A549 (cell line): ENCODE measurements around the gene PHTF1. TPM values are rescaled to one million over a fixed set of nuclear protein-coding genes. Genes with fewer than 3 reads are reported as not detected.

Experiments
- ATAC-seq, 2 experiments: fragments of 200-7000 bp in 1 of 2; fragments of >200 bp in 1 of 2; cut with Nextera tagmentation in 1 of 2; cut with Tn5 transposase in 1 of 2; 3 replicates each; pipeline versions ENCODE4 v1.8.0 to v1.9.1; 2018 to 2020; ENCODE audit warnings: mild to moderate bottlenecking in 1 of 2, moderate library complexity in 1 of 2
- CTCF ChIA-PET: fragments of 300-600 bp; sonication (Branson Sonifier 250); formaldehyde crosslinking; extraction: SDS; loops from one replicate; lab custom pipeline; 2021; ENCODE audit warnings: antibody characterized with exemption, inconsistent platforms; lab: Yijun Ruan, JAX
- POLR2A ChIA-PET: fragments of 350-600 bp; formaldehyde crosslinking; extraction: SDS; loops from one replicate; lab custom pipeline; 2021; ENCODE audit warnings: antibody characterized with exemption, inconsistent platforms; lab: Yijun Ruan, JAX
- DNase-seq, 2 experiments: peaks; one replicate each; pipeline versions ENCODE4 v3.0.0 to v3.0.0-alpha.2; 2011 to 2016; ENCODE audit warnings: low read depth in 1 of 2, low spot score in 1 of 2
- FAIRE-seq: peaks from 2 replicates; lab custom pipeline; 2011; peaks lifted over from hg19 to GRCh38; lab: Jason Lieb, UNC
- H3K27ac ChIP-seq, 2 experiments: fragments of >200 bp; sonication (Bioruptor Twin); formaldehyde crosslinking; 3 replicates each; pipeline ENCODE4 v1.5.1; 2016 to 2017
- H3K4me1 ChIP-seq: fragments of >200 bp; sonication (Bioruptor Twin); formaldehyde crosslinking; 3 replicates; pipeline ENCODE4 v1.6.1; 2016
- H3K4me2 ChIP-seq: fragments of >200 bp; sonication (Bioruptor Twin); formaldehyde crosslinking; 3 replicates; pipeline ENCODE4 v1.6.1; 2016
- H3K4me3 ChIP-seq: fragments of >200 bp; sonication (Bioruptor Twin); formaldehyde crosslinking; 3 replicates; pipeline ENCODE4 v1.5.1; 2016
- H3K9me3 ChIP-seq: fragments of >200 bp; sonication (Bioruptor Twin); formaldehyde crosslinking; 3 replicates; pipeline ENCODE4 v1.6.1; 2016
- CBX2 ChIP-seq: fragments of 200-600 bp; sonication (generic); IDR thresholded peaks from 2 replicates; pipeline ENCODE4 v1.6.1; 2016; ENCODE audit warnings: low read depth, mild to moderate bottlenecking, borderline replicate concordance
- CEBPB ChIP-seq, 2 experiments: fragments of >200 bp in 1 of 2; sonication (Bioruptor Twin) in 1 of 2; formaldehyde crosslinking in 1 of 2; IDR thresholded peaks; 2 replicates each; pipeline ENCODE4 v1.6.1; 2012 to 2016
- ELK1 ChIP-seq: fragments of 150-350 bp; IDR thresholded peaks from 2 replicates; pipeline ENCODE4 v1.6.1; 2014; ENCODE audit warnings: low read depth, mild to moderate bottlenecking, low read length
- FOSL2 ChIP-seq, 2 experiments: fragments of 450-650 bp in 1 of 2; fragments of >200 bp in 1 of 2; sonication (Bioruptor Twin) in 1 of 2; formaldehyde crosslinking; IDR thresholded peaks; 2 replicates each; pipeline versions ENCODE4 v1.5.0 to v1.6.1; 2016 to 2020; ENCODE audit warnings: mild to moderate bottlenecking in 1 of 2, moderate library complexity in 1 of 2
- GATA3 ChIP-seq: IDR thresholded peaks from 2 replicates; pipeline ENCODE4 v1.6.1; 2012; ENCODE audit warnings: borderline replicate concordance
- HDAC2 ChIP-seq: fragments of 200-600 bp; sonication (generic); IDR thresholded peaks from 2 replicates; pipeline ENCODE4 v1.6.1; 2016
- HEYL ChIP-seq: fragments of 250-450 bp; sonication (Bioruptor Pico); IDR thresholded peaks from 2 replicates; pipeline ENCODE4 v1.8.0; 2021; ENCODE audit warnings: mild to moderate bottlenecking, moderate library complexity
- HOXB13 ChIP-seq: fragments of 250-450 bp; sonication (Bioruptor Pico); IDR thresholded peaks from 2 replicates; pipeline ENCODE4 v1.5.0; 2020; ENCODE audit warnings: low read depth, mild to moderate bottlenecking, moderate library complexity
- JUN ChIP-seq, 2 experiments: fragments of >200 bp; sonication (Bioruptor Twin); formaldehyde crosslinking; IDR thresholded peaks; 2 replicates in 1 of 2; 3 replicates in 1 of 2; pipeline ENCODE4 v1.6.1; 2016 to 2017
- KDM1A ChIP-seq: fragments of 200-600 bp; sonication (generic); IDR thresholded peaks from 2 replicates; pipeline ENCODE4 v1.6.1; 2016; ENCODE audit warnings: low read depth, mild to moderate bottlenecking
- MAZ ChIP-seq: fragments of 150-350 bp; IDR thresholded peaks from 2 replicates; pipeline ENCODE4 v1.6.1; 2014; ENCODE audit warnings: antibody characterized with exemption, low read depth, low read length, borderline replicate concordance
- NFE2L2 ChIP-seq: fragments of 150-350 bp; conservative IDR thresholded peaks from 2 replicates; pipeline ENCODE4 v1.6.1; 2014; ENCODE audit warnings: low read length
- PBX3 ChIP-seq: IDR thresholded peaks from 2 replicates; pipeline ENCODE4 v1.6.1; 2012
- RAD21 ChIP-seq, 2 experiments: fragments of >200 bp in 1 of 2; sonication (Bioruptor Twin) in 1 of 2; formaldehyde crosslinking in 1 of 2; IDR thresholded peaks in 1 of 2; conservative IDR thresholded peaks in 1 of 2; 2 replicates in 1 of 2; 3 replicates in 1 of 2; pipeline ENCODE4 v1.6.1; 2012 to 2018; ENCODE audit warnings: inconsistent platforms in 1 of 2
- REST ChIP-seq: fragments of 200-600 bp; sonication (generic); IDR thresholded peaks from 2 replicates; pipeline ENCODE4 v1.6.1; 2016; ENCODE audit warnings: antibody characterized with exemption, mild to moderate bottlenecking, moderate library complexity
- WGBS: methylation state at CpG from one replicate; pipeline ENCODE4 v1.1.6; 2017; ENCODE audit errors: missing lambda C conversion rate; 5-methylcytosine and 5-hydroxymethylcytosine counted together
- polyA plus RNA-seq, 4 experiments: library from polyadenylated mRNA; depleted of rRNA in 3 of 4; stranded (reverse); fragments of >200 nt; fragmentation: RNase III in 1 of 4; extraction: RNeasy Plus Mini Kit Qiagen cat#74134 plus additional on column Dnase treatment in 1 of 4; gene quantifications; 2 replicates in 3 of 4; 3 replicates in 1 of 4; pipeline ENCODE4 v1.2.3, GENCODE V29; 2011 to 2017
- TF ChIP-seq, protein P1 (sequence below): fragments of 250-450 bp; sonication (Bioruptor Pico); IDR thresholded peaks from 2 replicates; pipeline ENCODE4 v1.5.0; 2020; ENCODE audit warnings: low read depth, mild to moderate bottlenecking, moderate library complexity
- TF ChIP-seq, protein P2 (sequence below): IDR thresholded peaks from 2 replicates; pipeline ENCODE4 v1.6.1; 2012; ENCODE audit warnings: low read depth, borderline replicate concordance
- TF ChIP-seq, protein P3 (sequence below): IDR thresholded peaks from 2 replicates; pipeline ENCODE4 v1.6.1; 2012

PHTF1 gene
- polyA plus RNA-seq, 2 of the 4 experiments (the other 2 are of a cell fraction) = 17.0 to 17.1 TPM

DNA sequence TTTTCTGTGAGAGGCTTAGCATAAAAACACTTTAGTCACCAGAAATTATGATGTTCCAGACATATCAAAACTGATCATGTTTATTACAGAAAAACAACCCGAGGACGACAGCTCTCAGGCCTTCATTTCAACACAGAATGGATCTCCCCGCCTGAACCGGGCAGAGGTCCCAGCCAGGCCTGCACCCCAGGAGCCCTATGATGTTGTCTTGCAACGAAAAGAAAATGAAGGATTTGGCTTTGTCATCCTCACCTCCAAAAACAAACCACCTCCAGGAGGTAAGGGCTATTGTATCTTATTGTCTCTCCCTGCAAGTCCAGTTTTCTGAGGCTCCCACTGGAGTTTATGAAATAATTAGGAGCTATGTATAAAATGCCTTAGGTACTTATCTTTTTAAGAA lies 105.5 kb downstream of the PHTF1 start:
- 94% methylated on average over 5 of the region's 5 CpGs for WGBS
- ChIA-PET CTCF (no interaction called here), POLR2A (no interaction called here)
- Histone ChIP-seq H3K4me1 (peaks cover 4% of the 10 kb centered on the region; the same call in 1 of the 3 replicates), H3K4me3 (no peak overlapping the region), H3K4me2 (no peak overlapping the region), H3K9me3 (no peaks in the 10 kb centered on the region), H3K27ac (no peak overlapping the region)
- TF ChIP-seq MAZ = no peak
- no peak for TF ChIP-seq JUN (IDR thresholded peaks at IDR 0.05)
- no peak for TF ChIP-seq HDAC2
- TF ChIP-seq REST = no peak
- no peak for TF ChIP-seq RAD21 (conservative IDR thresholded peaks at IDR 0.05 in 1 of 2, IDR thresholded peaks at IDR 0.05 in 1 of 2)
- TF ChIP-seq FOSL2 (IDR thresholded peaks at IDR 0.05) = no peak
- no peak for TF ChIP-seq FOSL2 (CRISPR knock-in tag; IDR thresholded peaks at IDR 0.05)
- TF ChIP-seq, protein P1, sequence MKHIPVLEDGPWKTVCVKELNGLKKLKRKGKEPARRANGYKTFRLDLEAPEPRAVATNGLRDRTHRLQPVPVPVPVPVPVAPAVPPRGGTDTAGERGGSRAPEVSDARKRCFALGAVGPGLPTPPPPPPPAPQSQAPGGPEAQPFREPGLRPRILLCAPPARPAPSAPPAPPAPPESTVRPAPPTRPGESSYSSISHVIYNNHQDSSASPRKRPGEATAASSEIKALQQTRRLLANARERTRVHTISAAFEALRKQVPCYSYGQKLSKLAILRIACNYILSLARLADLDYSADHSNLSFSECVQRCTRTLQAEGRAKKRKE = no peak
- TF ChIP-seq HOXB13 (CRISPR knock-in tag) = no peak
- TF ChIP-seq KDM1A = no peak
- no peak for TF ChIP-seq ELK1
- TF ChIP-seq, protein P2, sequence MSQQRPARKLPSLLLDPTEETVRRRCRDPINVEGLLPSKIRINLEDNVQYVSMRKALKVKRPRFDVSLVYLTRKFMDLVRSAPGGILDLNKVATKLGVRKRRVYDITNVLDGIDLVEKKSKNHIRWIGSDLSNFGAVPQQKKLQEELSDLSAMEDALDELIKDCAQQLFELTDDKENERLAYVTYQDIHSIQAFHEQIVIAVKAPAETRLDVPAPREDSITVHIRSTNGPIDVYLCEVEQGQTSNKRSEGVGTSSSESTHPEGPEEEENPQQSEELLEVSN = no peak
- no peak for TF ChIP-seq HEYL
- TF ChIP-seq, protein P3, sequence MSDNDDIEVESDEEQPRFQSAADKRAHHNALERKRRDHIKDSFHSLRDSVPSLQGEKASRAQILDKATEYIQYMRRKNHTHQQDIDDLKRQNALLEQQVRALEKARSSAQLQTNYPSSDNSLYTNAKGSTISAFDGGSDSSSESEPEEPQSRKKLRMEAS = no peak
- TF ChIP-seq PBX3 = no peak
- TF ChIP-seq CBX2 = no peak
- no peak for ATAC-seq
- no peak for DNase-seq
- FAIRE-seq = no peak

- TF ChIP-seq MAZ (no peak), NFE2L2 (no peak), GATA3 (no peak), HDAC2 (no peak), CEBPB (IDR thresholded peaks at IDR 0.05) (no peak)
- TF ChIP-seq, protein P3 = no peak
- TF ChIP-seq, all 56 proteins: peak for 0
- no peak for DNase-seq
- ATAC-seq = no peak
- Histone ChIP-seq H3K27ac (no peak overlapping the region), H3K9me3 (no peaks in the 10 kb centered on the region), H3K4me1 (peaks cover 4% of the 10 kb centered on the region; the same call in 1 of the 3 replicates), H3K4me3 (no peak overlapping the region), H3K4me2 (no peak overlapping the region)
- ChIA-PET CTCF (no interaction called here), POLR2A (no interaction called here)
- no peak for FAIRE-seq
Observed at GRCh38 chr1:113652771-113653170, 106.5 kb downstream of the PHTF1 start.
